Activated T-helper 1 cell treated with anti-CD3 and anti-CD28 coated beads, Interleukin-12 subunit alpha, Interleukin-12 subunit beta, Interleukin-2, Interleukin-4 antibody, amounts not matched to agents 30 ng/mL and 10 ng/mL and 1 ng/mL, durations not matched to agents 14 hours and 24 hours and 36 hours (primary cell): ENCODE results near the gene PHC2. TPM values are rescaled to one million over a fixed set of nuclear protein-coding genes. Genes with fewer than 3 reads are reported as not detected.

Experiments used
- DNase-seq: peaks from one replicate; pipeline ENCODE4 v3.0.0; 2021; ENCODE audit warnings: low spot score
- H3K27ac Mint-ChIP-seq: one replicate; pipeline ENCODE4 v1.8.0; 2021; ENCODE audit warnings: mild to moderate bottlenecking, mixed read lengths
- H3K27me3 Mint-ChIP-seq: one replicate; pipeline ENCODE4 v1.8.0; 2022; ENCODE audit warnings: mild to moderate bottlenecking, moderate library complexity, mixed read lengths; ENCODE audit not compliant: insufficient read depth
- H3K36me3 Mint-ChIP-seq: one replicate; pipeline ENCODE4 v1.8.0; 2021; ENCODE audit warnings: low read depth, mixed read lengths
- H3K4me1 Mint-ChIP-seq: one replicate; pipeline ENCODE4 v1.8.0; 2021; ENCODE audit warnings: low read depth, mixed read lengths
- H3K4me3 Mint-ChIP-seq: one replicate; pipeline ENCODE4 v1.8.0; 2021; ENCODE audit warnings: mild to moderate bottlenecking, moderate library complexity, mixed read lengths
- H3K9me3 Mint-ChIP-seq: one replicate; pipeline ENCODE4 v1.8.0; 2021; ENCODE audit warnings: mixed read lengths
- intact Hi-C: fragments of 100-400 bp; cut with micrococcal nuclease; formaldehyde crosslinking; loops from one replicate; pipeline ENCODE4 v1.15.1; 2024
- total RNA-seq: library from RNA; stranded (reverse); gene quantifications from 2 replicates; pipeline ENCODE4 v1.2.3, GENCODE V29; 2022

The PHC2 gene
- total RNA-seq, 1 donor from 2014 or later, result 36.7 TPM

DNA sequence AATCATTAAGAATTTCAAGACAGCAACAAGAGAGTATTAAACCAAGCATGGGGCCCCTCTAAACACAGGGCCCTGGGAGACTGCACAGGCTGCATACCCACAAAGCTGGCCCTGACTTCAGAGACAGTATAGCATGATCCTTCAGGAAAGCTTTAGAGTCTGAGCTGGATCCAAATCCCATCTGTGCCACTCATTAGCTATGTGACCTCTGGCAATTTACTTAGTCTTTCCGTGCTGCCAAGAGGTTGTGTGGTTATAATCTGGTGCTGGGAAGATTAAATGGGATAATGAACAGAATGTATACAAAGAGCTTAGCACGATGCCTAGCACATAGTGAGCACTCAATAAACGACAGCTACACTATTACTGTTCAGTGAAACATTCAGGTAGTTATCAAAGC is 4.0 kb downstream of the PHC2 start:
- no peaks in the 10 kb centered on the region for H3K36me3 Mint-ChIP-seq
- peaks cover 12% of the 10 kb centered on the region for H3K27me3 Mint-ChIP-seq
- no peak overlapping the region for H3K27ac Mint-ChIP-seq
- no peak overlapping the region for H3K4me3 Mint-ChIP-seq
- no peak for DNase-seq
- intact Hi-C loops, result no loop called here
- peaks cover 4% of the 10 kb centered on the region for H3K4me1 Mint-ChIP-seq
- H3K9me3 Mint-ChIP-seq, result no peaks in the 10 kb centered on the region

DNA sequence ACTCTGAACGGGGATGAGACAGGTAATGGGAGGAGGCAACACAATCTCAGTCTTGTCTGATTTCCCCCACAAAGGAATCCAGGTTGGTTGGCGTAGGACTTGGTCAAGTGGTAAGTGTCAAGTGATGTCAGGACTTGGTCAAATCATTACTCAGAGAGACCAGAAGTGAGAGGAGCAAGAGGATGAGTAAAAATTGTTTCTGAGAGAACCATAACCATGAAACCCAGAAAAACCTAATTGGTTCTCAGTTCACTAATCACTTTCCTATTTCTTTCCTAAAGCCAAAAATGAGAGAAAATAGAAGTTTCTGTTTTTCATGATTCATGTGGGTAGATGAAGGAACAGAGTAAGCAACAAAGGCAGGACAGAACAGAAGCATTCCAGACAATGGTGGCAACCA is 5.0 kb downstream of the PHC2 start:
- H3K4me1 Mint-ChIP-seq, result no peaks in the 10 kb centered on the region
- DNase-seq, result no peak
- intact Hi-C loops, result no loop called here
- no peak overlapping the region for H3K4me3 Mint-ChIP-seq
- H3K9me3 Mint-ChIP-seq, result no peaks in the 10 kb centered on the region
- peaks cover 10% of the 10 kb centered on the region for H3K27me3 Mint-ChIP-seq
- no peaks in the 10 kb centered on the region for H3K36me3 Mint-ChIP-seq
- H3K27ac Mint-ChIP-seq, result no peak overlapping the region

DNA sequence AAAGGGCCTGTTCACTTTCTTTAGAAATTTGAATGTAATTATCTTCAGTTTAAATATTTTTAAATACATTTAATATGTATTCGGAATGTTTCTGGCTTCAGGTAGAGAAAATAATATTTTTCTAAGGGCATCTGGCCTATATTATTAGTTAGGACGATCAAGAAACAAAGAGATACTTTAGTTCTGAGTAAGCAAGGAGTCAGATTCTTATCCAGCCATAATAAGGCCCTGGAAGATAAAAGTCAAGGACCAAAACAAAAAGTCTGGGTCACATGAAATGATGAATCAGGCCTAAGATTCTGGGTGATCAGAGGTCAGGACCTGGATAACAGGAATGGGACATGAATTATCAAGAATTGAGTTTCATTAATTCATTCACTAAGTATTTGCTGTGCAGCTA is 6.3 kb downstream of the PHC2 start:
- no peaks in the 10 kb centered on the region for H3K36me3 Mint-ChIP-seq
- no peak overlapping the region for H3K27ac Mint-ChIP-seq
- H3K9me3 Mint-ChIP-seq, result no peaks in the 10 kb centered on the region
- no peak for DNase-seq
- H3K27me3 Mint-ChIP-seq, result peaks cover 12% of the 10 kb centered on the region
- no peaks in the 10 kb centered on the region for H3K4me1 Mint-ChIP-seq
- no peak overlapping the region for H3K4me3 Mint-ChIP-seq
- intact Hi-C loops, result no loop called here

DNA sequence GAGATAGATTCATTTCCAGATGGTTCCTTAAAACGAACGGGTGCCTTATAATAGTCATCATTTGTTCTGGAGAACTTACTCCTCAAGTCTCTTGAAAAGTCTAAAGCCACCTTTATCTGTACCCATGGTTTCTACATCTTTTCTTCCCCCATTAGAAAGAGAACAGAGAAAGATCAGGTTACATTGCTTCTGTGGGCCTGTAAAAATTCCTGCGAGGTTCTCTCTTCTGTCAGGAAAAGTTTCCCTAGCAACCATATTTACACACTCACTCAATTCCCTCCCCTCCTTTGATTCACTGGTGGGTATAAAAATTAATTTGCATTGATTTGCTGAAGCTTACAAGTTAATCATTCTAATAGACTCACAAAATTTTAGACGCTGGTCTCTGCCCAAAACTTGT is 6.7 kb downstream of the PHC2 start:
- no peak for DNase-seq
- Mint-ChIP-seq H3K4me3 (no peak overlapping the region), H3K27ac (no peak overlapping the region), H3K36me3 (no peaks in the 10 kb centered on the region), H3K9me3 (no peaks in the 10 kb centered on the region), H3K4me1 (no peaks in the 10 kb centered on the region), H3K27me3 (peaks cover 16% of the 10 kb centered on the region)
- intact Hi-C loops, result no loop called here

DNA sequence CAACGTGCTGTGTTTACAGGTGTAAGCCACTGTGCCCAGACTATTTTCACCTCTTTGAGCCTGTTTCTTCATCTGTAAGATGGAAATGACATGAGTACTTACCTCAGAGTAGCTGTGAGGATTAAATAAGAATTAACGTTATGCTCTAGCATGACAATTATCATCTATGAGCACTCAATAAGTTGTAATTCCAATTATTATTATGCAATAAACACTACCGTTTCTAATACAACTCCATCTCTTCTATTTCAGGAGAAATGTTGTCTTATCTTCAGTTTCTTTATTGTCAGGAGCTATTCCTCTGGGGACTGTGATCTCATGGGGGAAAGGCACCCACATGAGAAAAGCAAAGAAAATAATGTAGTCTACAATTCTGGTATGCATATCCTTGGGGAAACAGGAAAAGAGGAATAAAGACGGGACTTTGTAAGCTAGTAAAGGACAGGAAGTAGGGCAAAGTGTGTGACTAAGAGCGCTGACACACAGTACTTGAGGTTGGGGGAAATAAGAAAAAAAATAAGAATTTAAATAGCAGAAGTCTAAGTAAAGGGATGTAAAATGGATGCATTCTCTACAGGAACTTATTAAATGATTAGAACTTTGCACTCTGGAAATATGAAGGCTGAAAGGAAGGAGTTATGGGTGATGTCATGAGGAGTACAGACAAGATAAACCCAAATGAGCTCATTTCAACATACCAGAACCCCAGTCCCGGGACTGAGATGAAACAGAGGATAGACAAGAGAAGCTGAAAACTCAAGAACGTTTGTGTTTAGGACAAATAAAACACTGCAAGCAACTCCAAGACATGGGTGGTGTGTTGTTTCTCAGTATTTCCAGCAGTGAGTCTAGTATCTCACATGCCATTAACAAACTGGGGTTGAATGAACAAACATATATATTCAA is 9.8 kb downstream of the PHC2 start:
- H3K36me3 Mint-ChIP-seq, result no peaks in the 10 kb centered on the region
- DNase-seq, result no peak
- no peaks in the 10 kb centered on the region for H3K4me1 Mint-ChIP-seq
- no peak overlapping the region for H3K27ac Mint-ChIP-seq
- peaks cover 4% of the 10 kb centered on the region for H3K9me3 Mint-ChIP-seq
- H3K27me3 Mint-ChIP-seq, result peaks cover 18% of the 10 kb centered on the region
- intact Hi-C loops, result no loop called here
- H3K4me3 Mint-ChIP-seq, result no peak overlapping the region

DNA sequence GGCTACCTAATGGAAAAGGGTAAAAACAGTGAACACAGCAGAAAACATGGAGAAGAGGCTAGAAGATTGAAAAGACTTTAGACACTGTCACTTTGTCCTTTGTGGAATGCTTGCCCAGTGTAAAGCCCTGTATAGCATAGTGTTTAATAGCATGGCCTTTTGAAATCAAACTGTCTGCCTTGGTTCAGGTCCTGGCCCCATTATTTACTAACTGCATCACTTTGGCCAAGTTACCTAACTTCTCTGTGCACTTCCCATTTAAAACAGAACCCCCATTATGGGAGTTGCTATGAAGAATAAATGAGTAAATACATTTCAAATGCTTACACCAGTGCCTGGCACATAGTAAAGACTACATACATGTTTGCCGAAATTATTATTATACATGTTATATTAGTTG is 12.1 kb downstream of the PHC2 start:
- intact Hi-C loops, result no loop called here
- Mint-ChIP-seq H3K27me3 (peaks cover 27% of the 10 kb centered on the region), H3K4me3 (no peak overlapping the region)

DNA sequence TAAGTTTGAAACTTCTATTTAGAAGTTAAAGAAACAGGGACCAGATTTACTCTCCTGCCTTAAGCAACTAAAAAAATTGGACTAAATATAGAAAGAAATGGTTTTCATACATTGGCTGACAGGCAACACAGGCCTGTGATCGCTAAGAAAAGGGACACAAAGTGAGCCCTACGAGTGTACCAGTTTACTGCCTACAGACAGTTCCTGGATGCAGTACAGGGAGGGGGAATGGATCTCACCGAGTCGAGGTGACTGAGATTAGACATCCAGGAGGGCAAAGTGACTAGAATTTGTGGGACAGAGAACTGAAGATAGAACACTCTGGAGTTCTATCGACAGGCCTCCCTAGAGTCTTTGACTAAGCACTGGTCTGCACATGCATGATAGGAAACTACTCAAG is 16.0 kb downstream of the PHC2 start:
- Mint-ChIP-seq H3K4me1 (no peaks in the 10 kb centered on the region), H3K4me3 (no peak overlapping the region), H3K9me3 (peaks cover 18% of the 10 kb centered on the region), H3K36me3 (peaks cover 1% of the 10 kb centered on the region), H3K27ac (no peak overlapping the region), H3K27me3 (peaks cover 36% of the 10 kb centered on the region)
- intact Hi-C loops, result no loop called here
- no peak for DNase-seq

More for the DNA sequence above, 12.1 kb downstream of the PHC2 start:
- H3K27ac Mint-ChIP-seq, result no peak overlapping the region
- no peaks in the 10 kb centered on the region for H3K4me1 Mint-ChIP-seq
- peaks cover 18% of the 10 kb centered on the region for H3K9me3 Mint-ChIP-seq
- DNase-seq, result no peak
- H3K36me3 Mint-ChIP-seq, result peaks cover 1% of the 10 kb centered on the region

DNA sequence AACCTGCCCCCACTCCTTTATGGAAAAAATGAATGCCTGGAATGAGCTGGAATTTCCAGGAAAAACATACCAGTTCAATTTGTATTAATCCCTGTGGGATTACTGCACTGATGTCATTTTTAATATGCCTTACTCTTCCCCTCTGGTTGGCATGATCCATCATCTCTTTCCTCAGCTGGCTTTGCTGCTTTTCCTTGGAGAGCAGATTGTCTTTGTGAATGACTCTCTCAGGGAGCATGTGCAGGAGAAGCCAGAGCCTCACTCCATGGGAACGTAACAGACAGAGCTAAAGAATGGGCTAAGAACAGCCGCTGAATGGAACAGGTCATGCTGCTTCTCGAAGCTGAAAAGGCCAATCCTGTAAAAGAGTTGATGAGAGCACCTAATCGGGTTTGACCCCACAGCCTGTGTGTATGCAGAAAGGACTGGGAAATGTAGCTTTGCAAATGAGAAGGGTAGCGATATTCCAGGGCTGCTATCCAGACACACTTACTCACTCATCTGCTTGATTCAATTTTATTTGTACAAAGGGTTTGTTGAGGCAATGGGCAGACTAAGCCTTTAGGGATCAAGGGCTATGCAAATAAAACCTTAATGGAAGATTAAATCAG is 20.7 kb downstream of the PHC2 start:
- peaks cover 5% of the 10 kb centered on the region for H3K9me3 Mint-ChIP-seq
- intact Hi-C loops, result no loop called here
- DNase-seq, result no peak
- no peak overlapping the region for H3K4me3 Mint-ChIP-seq
- peaks cover 37% of the 10 kb centered on the region for H3K27me3 Mint-ChIP-seq
- H3K4me1 Mint-ChIP-seq, result no peaks in the 10 kb centered on the region
- no peak overlapping the region for H3K27ac Mint-ChIP-seq
- peaks cover 1% of the 10 kb centered on the region for H3K36me3 Mint-ChIP-seq

DNA sequence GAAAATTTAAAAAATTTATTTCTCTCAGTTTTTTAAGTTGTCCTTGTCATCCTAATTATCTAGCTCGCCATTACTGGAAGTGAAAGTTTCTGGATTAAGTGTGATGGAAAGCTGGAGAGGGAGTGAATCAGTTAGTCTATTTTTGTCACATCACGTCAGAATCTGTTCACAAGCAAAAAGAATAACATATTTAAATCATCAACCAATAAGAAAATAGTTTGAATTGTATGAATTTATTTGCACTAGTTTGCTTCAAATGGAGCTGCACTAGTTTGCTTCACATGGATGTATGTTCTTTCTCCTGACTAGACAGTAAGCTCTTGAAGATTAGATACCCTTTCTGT is 22.8 kb downstream of the PHC2 start:
- Mint-ChIP-seq H3K9me3 (no peaks in the 10 kb centered on the region), H3K4me1 (no peaks in the 10 kb centered on the region), H3K4me3 (no peak overlapping the region), H3K27ac (no peak overlapping the region), H3K36me3 (no peaks in the 10 kb centered on the region), H3K27me3 (peaks cover 31% of the 10 kb centered on the region)
- no peak for DNase-seq
- intact Hi-C loops, result no loop called here

DNA sequence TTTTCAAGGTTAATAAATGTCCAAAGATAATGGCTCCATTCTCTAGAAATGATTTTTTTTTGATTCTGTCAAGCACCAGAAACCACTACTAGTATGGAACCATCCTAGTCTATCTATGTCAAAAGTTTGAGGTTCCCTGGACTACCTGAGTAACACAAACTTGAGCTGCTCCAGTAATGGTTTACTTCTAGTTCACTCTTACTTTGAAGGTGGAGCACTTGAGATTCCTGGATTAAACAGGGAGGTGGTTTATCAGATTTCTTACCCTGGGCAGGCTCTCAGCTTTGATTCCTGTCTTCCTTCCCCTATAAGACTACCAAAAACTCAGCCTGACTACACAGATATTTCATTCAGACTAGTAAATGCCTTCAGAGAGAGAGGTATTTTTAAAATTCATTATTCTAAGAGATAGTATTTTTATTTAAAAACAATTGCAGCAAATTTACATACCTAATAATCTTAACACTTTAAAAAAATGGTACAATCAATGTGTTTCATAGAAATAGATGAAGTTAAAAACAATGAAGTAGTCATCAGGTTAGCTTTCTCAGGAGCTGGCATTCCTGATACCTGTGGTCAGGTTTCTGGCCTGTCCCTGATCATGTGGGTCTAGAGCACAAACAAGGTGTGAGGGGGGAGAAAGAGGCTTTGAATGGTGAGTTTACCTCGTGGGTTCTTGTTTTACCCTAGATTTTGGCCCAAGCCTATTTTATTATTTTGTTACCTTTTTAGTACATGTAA is 23.4 kb downstream of the PHC2 start:
- intact Hi-C loops, result no loop called here
- Mint-ChIP-seq H3K36me3 (no peaks in the 10 kb centered on the region), H3K9me3 (no peaks in the 10 kb centered on the region), H3K27ac (no peak overlapping the region), H3K27me3 (peaks cover 30% of the 10 kb centered on the region), H3K4me1 (no peaks in the 10 kb centered on the region), H3K4me3 (no peak overlapping the region)
- no peak for DNase-seq

DNA sequence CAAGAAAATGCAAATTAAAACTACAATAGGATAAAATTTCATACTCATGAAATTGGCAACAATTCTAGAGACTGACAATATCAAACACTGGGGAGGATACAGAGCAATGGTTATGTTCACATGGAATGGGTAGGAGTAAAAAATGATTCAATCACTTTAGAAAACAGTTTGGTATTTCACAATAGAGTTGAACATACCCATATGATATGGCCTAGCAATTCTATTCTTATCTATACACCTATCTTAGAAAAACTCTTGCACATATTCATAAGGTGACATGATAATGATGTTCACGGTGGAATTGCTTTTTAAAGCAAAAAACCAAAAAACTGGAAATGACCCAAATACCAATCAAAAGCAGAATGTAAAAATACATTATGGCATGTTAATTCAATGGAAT is 28.7 kb downstream of the PHC2 start:
- no peaks in the 10 kb centered on the region for H3K4me1 Mint-ChIP-seq
- H3K9me3 Mint-ChIP-seq, result no peaks in the 10 kb centered on the region
- H3K27ac Mint-ChIP-seq, result no peak overlapping the region
- H3K27me3 Mint-ChIP-seq, result peaks cover 25% of the 10 kb centered on the region
- intact Hi-C loops, result no loop called here
- H3K4me3 Mint-ChIP-seq, result no peak overlapping the region
- DNase-seq, result no peak
- H3K36me3 Mint-ChIP-seq, result no peaks in the 10 kb centered on the region

DNA sequence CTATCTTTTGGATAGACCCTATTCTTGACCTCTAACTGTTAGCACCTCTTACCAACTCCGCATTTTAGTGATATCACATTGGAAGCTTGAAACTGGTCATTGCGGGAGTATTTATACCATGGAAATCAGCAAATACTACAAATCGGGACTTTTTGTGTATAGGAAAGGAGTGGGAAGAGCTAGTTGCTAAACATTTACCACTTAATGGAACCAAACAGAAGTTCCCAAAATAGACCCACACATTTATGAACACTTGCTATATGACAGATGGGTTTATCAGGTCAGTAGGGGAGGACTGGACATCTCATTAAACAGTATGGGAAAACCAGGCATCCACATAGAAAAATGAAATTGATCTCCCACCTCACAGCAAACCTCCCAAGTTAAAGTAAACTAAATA is 29.4 kb downstream of the PHC2 start:
- no peak for DNase-seq
- intact Hi-C loops, result no loop called here
- H3K4me3 Mint-ChIP-seq, result no peak overlapping the region
- H3K9me3 Mint-ChIP-seq, result no peaks in the 10 kb centered on the region
- H3K27me3 Mint-ChIP-seq, result peaks cover 25% of the 10 kb centered on the region
- no peak overlapping the region for H3K27ac Mint-ChIP-seq
- H3K36me3 Mint-ChIP-seq, result no peaks in the 10 kb centered on the region
- peaks cover 5% of the 10 kb centered on the region for H3K4me1 Mint-ChIP-seq
